SK-N-SH (cell line): Measurements from ENCODE around the gene VSIG10L. TPM values are rescaled to one million over a fixed set of nuclear protein-coding genes. Genes with fewer than 3 reads are reported as not detected.

ENCODE experiments used
- CTCF ChIA-PET: fragments of 300-600, 350-600 bp; formaldehyde crosslinking; extraction: SDS; loops from one replicate; lab custom pipeline; 2021; lab: Yijun Ruan, JAX
- POLR2A ChIA-PET: fragments of 350-600 bp; sonication (Branson Sonifier 250); formaldehyde crosslinking; extraction: SDS; loops from one replicate; lab custom pipeline; 2020; ENCODE audit warnings: antibody characterized with exemption, inconsistent platforms; lab: Yijun Ruan, JAX
- DNase-seq: peaks from one replicate; pipeline ENCODE4 v3.0.0; 2012
- H2AFZ ChIP-seq: fragments of 200-600 bp; sonication (generic); 2 replicates; pipeline ENCODE4 v1.8.1; 2016; ENCODE audit warnings: antibody characterized with exemption, mild to moderate bottlenecking, low read depth
- H3F3A ChIP-seq: fragments of 200-600 bp; sonication (generic); replicated peaks from 2 replicates; pipeline ENCODE3; 2016; ENCODE audit warnings: antibody characterized with exemption, mild to moderate bottlenecking; ENCODE audit not compliant: insufficient read depth
- H3K27ac ChIP-seq, 2 experiments: fragments of 200-500 bp in 1 of 2; fragments of 200-600 bp in 1 of 2; sonication (Bioruptor generic) in 1 of 2; sonication (generic), shearing (Covaris generic) in 1 of 2; 2 replicates each; pipeline versions ENCODE4 v1.5.1 to v1.6.1; 2014 to 2016; ENCODE audit warnings: low read depth in 2 of 2, inconsistent platforms in 1 of 2, low read length in 1 of 2, mild to moderate bottlenecking in 1 of 2, mixed read lengths in 1 of 2
- H3K27me3 ChIP-seq: fragments of 200-600 bp; sonication (generic), shearing (Covaris generic); 2 replicates; pipeline ENCODE4 v1.6.1; 2016; ENCODE audit warnings: mixed run types; ENCODE audit not compliant: insufficient read depth
- H3K36me3 ChIP-seq, 2 experiments: fragments of 200-500 bp in 1 of 2; fragments of 200-600 bp in 1 of 2; sonication (Bioruptor generic) in 1 of 2; sonication (generic) in 1 of 2; replicated peaks in 1 of 2; 2 replicates each; pipeline versions ENCODE3 to v1.5.1; 2014 to 2016; ENCODE audit warnings: low read length in 1 of 2, mild to moderate bottlenecking in 1 of 2; ENCODE audit not compliant: insufficient read depth in 2 of 2, control insufficient read depth in 1 of 2
- H3K4me1 ChIP-seq, 2 experiments: fragments of 200-500 bp in 1 of 2; fragments of 200-600 bp in 1 of 2; sonication (Bioruptor generic) in 1 of 2; sonication (generic), shearing (Covaris generic) in 1 of 2; 2 replicates each; pipeline versions ENCODE4 v1.5.1 to v1.6.1; 2014 to 2016; ENCODE audit warnings: low read depth in 1 of 2, low read length in 1 of 2, mixed run types in 1 of 2; ENCODE audit not compliant: insufficient read depth in 2 of 2, control insufficient read depth in 1 of 2
- H3K4me2 ChIP-seq: fragments of 200-600 bp; sonication (generic), shearing (Covaris generic); 2 replicates; pipeline ENCODE4 v1.6.1; 2017; ENCODE audit warnings: mixed run types
- H3K4me3 ChIP-seq, 2 experiments: fragments of 200-500 bp in 1 of 2; fragments of 200-600 bp in 1 of 2; sonication (Bioruptor generic) in 1 of 2; sonication (generic), shearing (Covaris generic) in 1 of 2; 2 replicates each; pipeline versions ENCODE4 v1.5.1 to v1.8.1; 2014 to 2016; ENCODE audit warnings: low read depth in 2 of 2, inconsistent platforms in 1 of 2, low read length in 1 of 2, mild to moderate bottlenecking in 1 of 2, mixed read lengths in 1 of 2, moderate library complexity in 1 of 2
- H3K79me2 ChIP-seq: fragments of 200-600 bp; sonication (generic); 2 replicates; pipeline ENCODE4 v1.8.1; 2017; ENCODE audit warnings: mild to moderate bottlenecking; ENCODE audit not compliant: insufficient read depth
- H3K9ac ChIP-seq: fragments of 200-600 bp; sonication (generic); 2 replicates; pipeline ENCODE4 v1.6.1; 2017; ENCODE audit warnings: mixed run types
- H3K9me2 ChIP-seq: fragments of 200-600 bp; sonication (generic); 2 replicates; pipeline ENCODE4 v1.6.1; 2017; ENCODE audit warnings: mixed run types
- H3K9me3 ChIP-seq: fragments of 200-600 bp; sonication (generic); 2 replicates; pipeline ENCODE4 v1.6.1; 2017; ENCODE audit warnings: mixed run types, mild to moderate bottlenecking, moderate library complexity
- H4K20me1 ChIP-seq: fragments of 200-600 bp; sonication (generic); 2 replicates; pipeline ENCODE4 v1.6.1; 2017; ENCODE audit warnings: mild to moderate bottlenecking, mixed run types; ENCODE audit not compliant: insufficient read depth
- FOSL2 ChIP-seq: IDR thresholded peaks from 2 replicates; pipeline ENCODE4 v1.4.0; 2012; ENCODE audit warnings: low read depth, mild to moderate bottlenecking, moderate library complexity, borderline replicate concordance
- GABPA ChIP-seq: IDR thresholded peaks from 2 replicates; pipeline ENCODE4 v1.4.0; 2012; ENCODE audit warnings: low read depth, mild to moderate bottlenecking
- GATA2 ChIP-seq: sonication (generic); formaldehyde crosslinking; IDR thresholded peaks from 2 replicates; pipeline ENCODE4 v1.5.0; 2020; ENCODE audit warnings: mild to moderate bottlenecking, missing genetic modification reagents
- IRF3 ChIP-seq: fragments of 150-350 bp; IDR thresholded peaks from 2 replicates; pipeline ENCODE4 v1.6.1; 2016; ENCODE audit warnings: mild to moderate bottlenecking, low read depth, low read length
- NRF1 ChIP-seq: IDR thresholded peaks from 2 replicates; pipeline ENCODE4 v1.6.1; 2012; ENCODE audit warnings: low read depth, mild to moderate bottlenecking, low read length
- POLR2AphosphoS5 ChIP-seq: IDR thresholded peaks from 2 replicates; pipeline ENCODE4 v1.6.1; 2012; ENCODE audit warnings: low read depth, low read length
- RAD21 ChIP-seq: IDR thresholded peaks from 2 replicates; pipeline ENCODE4 v1.6.1; 2012; ENCODE audit warnings: mild to moderate bottlenecking, low read length
- RFX5 ChIP-seq: IDR thresholded peaks from 2 replicates; pipeline ENCODE4 v1.6.1; 2012; ENCODE audit warnings: mild to moderate bottlenecking, improper control_type of control experiment, low read length
- YY1 ChIP-seq: IDR thresholded peaks from 2 replicates; pipeline ENCODE4 v1.4.0; 2012; ENCODE audit warnings: low read depth, mild to moderate bottlenecking
- ZBTB33 ChIP-seq: IDR thresholded peaks from 2 replicates; pipeline ENCODE4 v1.4.0; 2012; ENCODE audit warnings: low read depth, borderline replicate concordance
- WGBS: methylation state at CpG from one replicate; pipeline ENCODE4 v1.1.6; 2017; ENCODE audit warnings: low lambda C conversion rate; 5-methylcytosine and 5-hydroxymethylcytosine counted together
- polyA plus RNA-seq, 3 experiments: library from polyadenylated mRNA; depleted of rRNA; stranded (reverse); fragments of >200 nt; gene quantifications; 2 replicates each; pipeline ENCODE4 v1.2.3, GENCODE V29; 2012
- TF ChIP-seq, protein P1 (sequence below): IDR thresholded peaks from 2 replicates; pipeline ENCODE4; 2012
- TF ChIP-seq, protein P2 (sequence below): IDR thresholded peaks from 2 replicates; pipeline ENCODE4 v1.4.0; 2012; ENCODE audit warnings: low read depth, borderline replicate concordance

Gene VSIG10L
- polyA plus RNA-seq, 1 of the 3 experiments (the other 2 are of a cell fraction), result 2.7 TPM

DNA sequence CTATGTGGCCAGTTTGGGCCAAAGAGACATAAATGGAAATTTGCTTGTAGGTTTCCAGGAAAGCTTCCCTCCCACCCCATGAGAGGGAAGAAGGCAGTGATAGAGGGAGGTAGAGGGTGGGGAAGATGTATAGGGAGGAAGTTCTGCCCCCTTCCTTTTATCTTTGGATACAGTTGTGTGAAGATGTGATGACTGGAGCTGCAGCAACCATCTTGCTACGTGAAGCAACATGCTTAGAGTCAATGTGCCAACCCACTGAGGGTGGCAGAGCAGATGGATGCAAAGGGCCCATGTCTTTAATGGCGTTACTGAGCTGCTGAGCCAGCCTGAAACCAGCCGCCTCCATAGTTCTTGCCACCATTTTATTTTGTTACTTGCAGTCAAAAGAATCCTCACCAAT is 10.7 kb downstream of the VSIG10L start:
- Histone ChIP-seq H3F3A (no peaks in the 10 kb centered on the region), H3K9ac (no peak overlapping the region), H3K79me2 (no peaks in the 10 kb centered on the region), H3K9me3 (no peaks in the 10 kb centered on the region), H3K9me2 (no peaks in the 10 kb centered on the region), H2AFZ (no peak overlapping the region), H3K4me3 (no peak overlapping the region), H3K4me2 (no peak overlapping the region), H3K4me1 (no peaks in the 10 kb centered on the region), H4K20me1 (no peaks in the 10 kb centered on the region), H3K27me3 (no peaks in the 10 kb centered on the region), H3K27ac (no peak overlapping the region), H3K36me3 (no peaks in the 10 kb centered on the region)
- 45% methylated on average over 3 of the region's 3 CpGs for WGBS
- POLR2A ChIA-PET, result interaction anchor here (0.6 kb wide), 1 partner anchor 36 kb away, joined by 4 read pairs; no protein-coding TSS in a partner anchor
- no peak for DNase-seq
- no peak for TF ChIP-seq ZBTB33
- CTCF ChIA-PET, result no interaction called here

DNA sequence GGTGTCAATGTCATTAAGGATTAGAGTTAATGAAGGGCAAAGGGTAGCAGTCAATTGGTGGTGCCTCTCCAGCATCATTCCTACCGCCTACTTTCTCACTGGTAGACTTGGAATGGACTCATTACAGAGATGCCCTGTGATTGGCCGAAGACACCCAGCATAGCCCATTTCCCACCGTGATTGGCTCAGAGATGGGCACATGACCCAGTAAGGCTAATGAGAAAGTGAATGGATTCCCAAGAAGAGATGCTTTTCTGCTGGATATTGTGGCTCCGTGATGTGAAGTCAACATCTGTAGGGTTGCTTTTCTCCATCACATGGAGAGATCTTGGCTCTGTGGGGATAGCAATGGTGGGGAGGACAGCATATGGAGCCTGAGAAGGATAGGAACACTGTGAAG is 11.6 kb downstream of the VSIG10L start:
- ChIA-PET POLR2A (interaction anchor here (0.6 kb wide), 1 partner anchor 37 kb away, joined by 4 read pairs; no protein-coding TSS in a partner anchor), CTCF (no interaction called here)
- Histone ChIP-seq H3F3A (no peaks in the 10 kb centered on the region), H3K4me2 (no peak overlapping the region), H3K79me2 (no peaks in the 10 kb centered on the region), H3K27ac (no peak overlapping the region), H4K20me1 (no peaks in the 10 kb centered on the region), H3K9me2 (no peaks in the 10 kb centered on the region), H3K9me3 (no peaks in the 10 kb centered on the region), H3K4me3 (no peak overlapping the region), H3K4me1 (no peaks in the 10 kb centered on the region), H3K9ac (no peak overlapping the region), H3K36me3 (no peaks in the 10 kb centered on the region), H2AFZ (no peak overlapping the region), H3K27me3 (no peaks in the 10 kb centered on the region)
- 77% methylated on average over 4 of the region's 4 CpGs for WGBS
- TF ChIP-seq, protein P1, sequence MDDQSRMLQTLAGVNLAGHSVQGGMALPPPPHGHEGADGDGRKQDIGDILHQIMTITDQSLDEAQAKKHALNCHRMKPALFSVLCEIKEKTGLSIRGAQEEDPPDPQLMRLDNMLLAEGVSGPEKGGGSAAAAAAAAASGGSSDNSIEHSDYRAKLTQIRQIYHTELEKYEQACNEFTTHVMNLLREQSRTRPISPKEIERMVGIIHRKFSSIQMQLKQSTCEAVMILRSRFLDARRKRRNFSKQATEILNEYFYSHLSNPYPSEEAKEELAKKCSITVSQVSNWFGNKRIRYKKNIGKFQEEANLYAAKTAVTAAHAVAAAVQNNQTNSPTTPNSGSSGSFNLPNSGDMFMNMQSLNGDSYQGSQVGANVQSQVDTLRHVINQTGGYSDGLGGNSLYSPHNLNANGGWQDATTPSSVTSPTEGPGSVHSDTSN, result no peak
- no peak for TF ChIP-seq RAD21
- TF ChIP-seq GATA2 (CRISPR knock-in tag), result no peak
- no peak for TF ChIP-seq NRF1
- no peak for TF ChIP-seq POLR2AphosphoS5
- DNase-seq, result no peak

GRCh38 chr19:51329411-51329810 is 12.5 kb downstream of the VSIG10L start:
- Histone ChIP-seq H3K4me3 (no peak overlapping the region), H3K9ac (no peak overlapping the region), H3F3A (no peaks in the 10 kb centered on the region), H3K4me1 (no peaks in the 10 kb centered on the region), H2AFZ (no peak overlapping the region), H3K9me2 (no peaks in the 10 kb centered on the region), H3K9me3 (no peaks in the 10 kb centered on the region), H3K27me3 (no peaks in the 10 kb centered on the region), H3K4me2 (no peak overlapping the region), H3K79me2 (no peaks in the 10 kb centered on the region), H4K20me1 (no peaks in the 10 kb centered on the region), H3K27ac (no peak overlapping the region), H3K36me3 (no peaks in the 10 kb centered on the region)
- WGBS, result 83% methylated on average over 5 of the region's 5 CpGs
- no peak for DNase-seq
- ChIA-PET CTCF (no interaction called here), POLR2A (no interaction called here)
- no peak for TF ChIP-seq RFX5
- TF ChIP-seq FOSL2, result no peak
- no peak for TF ChIP-seq RAD21
- TF ChIP-seq GABPA, result no peak
- no peak for TF ChIP-seq POLR2AphosphoS5
- TF ChIP-seq IRF3, result no peak
- TF ChIP-seq YY1, result no peak
- TF ChIP-seq, protein P2, sequence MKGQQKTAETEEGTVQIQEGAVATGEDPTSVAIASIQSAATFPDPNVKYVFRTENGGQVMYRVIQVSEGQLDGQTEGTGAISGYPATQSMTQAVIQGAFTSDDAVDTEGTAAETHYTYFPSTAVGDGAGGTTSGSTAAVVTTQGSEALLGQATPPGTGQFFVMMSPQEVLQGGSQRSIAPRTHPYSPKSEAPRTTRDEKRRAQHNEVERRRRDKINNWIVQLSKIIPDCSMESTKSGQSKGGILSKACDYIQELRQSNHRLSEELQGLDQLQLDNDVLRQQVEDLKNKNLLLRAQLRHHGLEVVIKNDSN, result no peak
- TF ChIP-seq, protein P1, result no peak
